B cell (primary cell): ENCODE measurements around the gene DNAH11.

ENCODE experiments used
- CTCF ChIP-seq: fragments of 200-600 bp; IDR thresholded peaks from one replicate; pipeline ENCODE4 v1.8.0; 2022; ENCODE audit warnings: antibody characterized with exemption, mild to moderate bottlenecking
- EZH2 ChIP-seq: IDR thresholded peaks from 2 replicates; pipeline ENCODE4 v1.6.1; 2012; ENCODE audit warnings: borderline replicate concordance, low read depth, mild to moderate bottlenecking, moderate library complexity, low read length; ENCODE audit not compliant: insufficient read depth, poor library complexity, severe bottlenecking

GRCh38 chr7:21945454-21946221 is 402.8 kb downstream of the DNAH11 start, which contains the start of gene CDCA7L:
- no peak for TF ChIP-seq EZH2
- peak; percentile 17 for TF ChIP-seq CTCF
